Measurements from ENCODE around the gene SLC12A8. TPM values are rescaled to one million over a fixed set of nuclear protein-coding genes. Genes with fewer than 3 reads are reported as not detected.
A peak's percentile ranks its signal among the peaks of the same experiment; 100 is the strongest.

Gene SLC12A8
- total RNA-seq, 1 donor: 13.4 TPM

DNA sequence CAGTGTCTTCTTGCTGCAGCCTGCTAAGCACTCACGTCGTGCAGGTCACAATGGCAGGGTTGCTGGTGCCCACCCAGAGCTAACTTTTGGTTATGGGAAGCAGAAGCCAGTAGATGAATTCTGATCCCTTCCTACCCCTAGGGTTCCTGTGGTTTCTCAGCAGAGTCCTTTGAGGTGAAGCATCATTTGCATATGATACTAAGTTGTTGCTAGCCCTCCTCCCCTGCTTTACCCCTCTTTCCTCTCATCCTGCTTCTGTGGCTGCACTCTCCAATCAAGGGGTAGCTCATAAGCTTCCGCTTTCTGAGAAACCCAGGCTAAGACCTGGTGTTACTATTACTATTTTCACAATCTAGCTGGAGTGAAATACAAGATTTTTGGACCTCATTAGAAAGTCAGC is 134.7 kb downstream of the SLC12A8 start:
- TF ChIP-seq CTCF (IDR thresholded peaks at IDR 0.05; ENCODE audit: insufficient read depth, low read length): no peak
- no peak for DNase-seq (ENCODE audit: low read depth)
- H3K4me3 ChIP-seq (ENCODE audit: low read depth, low read length): no peak overlapping the region

GRCh38 chr3:125076464-125076863 is 136.1 kb downstream of the SLC12A8 start:
- DNase-seq (ENCODE audit: low read depth): no peak
- no peak for TF ChIP-seq CTCF (IDR thresholded peaks at IDR 0.05; ENCODE audit: insufficient read depth, low read length)
- H3K4me3 ChIP-seq (ENCODE audit: low read depth, low read length): no peak overlapping the region

DNA sequence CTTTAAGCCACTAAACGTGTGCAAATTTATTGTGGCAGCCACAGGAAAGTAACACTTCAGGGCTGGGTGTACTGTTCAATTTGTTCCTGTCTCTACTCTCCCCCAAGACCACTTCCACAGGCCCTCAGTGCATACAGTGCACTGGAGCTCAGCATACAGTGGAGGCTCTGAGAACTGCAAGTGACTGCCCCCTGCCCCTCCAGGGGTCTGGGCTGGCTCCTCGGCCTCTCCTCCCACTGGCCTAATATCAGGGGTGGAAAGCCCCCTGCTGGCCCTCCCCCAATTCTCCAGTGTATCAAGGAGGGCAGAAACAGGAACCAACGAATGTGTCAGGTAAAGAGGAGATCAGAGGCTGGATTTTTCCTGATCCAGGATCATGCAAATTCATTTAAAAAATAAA is 136.8 kb downstream of the SLC12A8 start:
- no peak overlapping the region for H3K4me3 ChIP-seq (ENCODE audit: low read depth, low read length)
- DNase-seq (ENCODE audit: low read depth): no peak
- TF ChIP-seq CTCF (IDR thresholded peaks at IDR 0.05; ENCODE audit: insufficient read depth, low read length): no peak

- DNase-seq (ENCODE audit: low read depth): no peak
- TF ChIP-seq CTCF (IDR thresholded peaks at IDR 0.05; ENCODE audit: insufficient read depth, low read length): no peak
- no peak overlapping the region for H3K4me3 ChIP-seq (ENCODE audit: low read depth, low read length)
These were observed 139.1 kb downstream of the SLC12A8 start for GRCh38 chr3:125073390-125073905.

GRCh38 chr3:125072749-125073389 is 139.7 kb downstream of the SLC12A8 start:
- H3K4me3 ChIP-seq (ENCODE audit: low read depth, low read length): no peak overlapping the region
- no peak for TF ChIP-seq CTCF (IDR thresholded peaks at IDR 0.05; ENCODE audit: insufficient read depth, low read length)
- DNase-seq (ENCODE audit: low read depth): no peak

GRCh38 chr3:125072301-125072700 is 140.2 kb downstream of the SLC12A8 start:
- TF ChIP-seq CTCF (IDR thresholded peaks at IDR 0.05; ENCODE audit: insufficient read depth, low read length): no peak
- peak; percentile 28 for DNase-seq (ENCODE audit: low read depth)
- no peak overlapping the region for H3K4me3 ChIP-seq (ENCODE audit: low read depth, low read length)

All from fibroblast of the aortic adventitia (primary cell).